GM12878 (cell line): Measurements from ENCODE around the gene RASGRF1.

Experiments used
- CTCF ChIP-seq, 3 experiments: IDR thresholded peaks in 2 of 3; conservative IDR thresholded peaks in 1 of 3; 2 replicates each; pipeline ENCODE4 v1.5.1; 2011; ENCODE audit warnings: low read depth in 3 of 3, low read length in 3 of 3, mild to moderate bottlenecking in 3 of 3, control low read depth in 2 of 3, moderate library complexity in 2 of 3, inconsistent platforms in 1 of 3, mixed read lengths in 1 of 3; ENCODE audit not compliant: control insufficient read depth in 2 of 3, insufficient read depth in 1 of 3; ENCODE audit errors: extremely low read depth in 1 of 3
- ESRRA ChIP-seq: IDR thresholded peaks from 2 replicates; pipeline ENCODE4 v1.6.1; 2012; ENCODE audit warnings: mild to moderate bottlenecking, low read length, improper control_type of control experiment
- FOS ChIP-seq: IDR thresholded peaks from 3 replicates; pipeline ENCODE4 v1.6.1; 2011; ENCODE audit warnings: borderline replicate concordance; ENCODE audit not compliant: insufficient read length; ENCODE audit errors: extremely low read depth
- JUND ChIP-seq: IDR thresholded peaks from 2 replicates; pipeline ENCODE4 v1.6.1; 2012; ENCODE audit warnings: low read depth, mild to moderate bottlenecking, low read length, improper control_type of control experiment, moderate library complexity
- POLR2A ChIP-seq: IDR thresholded peaks from 2 replicates; pipeline ENCODE4 v1.6.1; 2011; ENCODE audit warnings: low read depth, mild to moderate bottlenecking, low read length
- SUPT20H ChIP-seq: IDR thresholded peaks from 2 replicates; pipeline ENCODE4 v1.6.1; 2011; ENCODE audit warnings: low read depth, mild to moderate bottlenecking, low read length, moderate library complexity, borderline replicate concordance; ENCODE audit not compliant: control insufficient read depth
- TAF1 ChIP-seq: IDR thresholded peaks from 2 replicates; pipeline ENCODE4 v1.6.1; 2011; ENCODE audit warnings: mild to moderate bottlenecking, low read depth, low read length, borderline replicate concordance

- TF ChIP-seq POLR2A (no peak), JUND (no peak), SUPT20H (no peak), TAF1 (no peak), ESRRA (no peak), CTCF (IDR thresholded peaks at IDR 0.05 in 2 of 3, conservative IDR thresholded peaks at IDR 0.05 in 1 of 3; ENCODE audit: control insufficient read depth in 2 of 3, extremely low read depth in 1 of 3, insufficient read depth in 1 of 3, low read depth in 3 of 3, low read length in 3 of 3) (no peak), FOS (no peak)
These were observed 42.2 kb upstream of the RASGRF1 start for GRCh38 chr15:79132770-79133169.
